ENCODE measurements around the gene LRRK1.

DNA sequence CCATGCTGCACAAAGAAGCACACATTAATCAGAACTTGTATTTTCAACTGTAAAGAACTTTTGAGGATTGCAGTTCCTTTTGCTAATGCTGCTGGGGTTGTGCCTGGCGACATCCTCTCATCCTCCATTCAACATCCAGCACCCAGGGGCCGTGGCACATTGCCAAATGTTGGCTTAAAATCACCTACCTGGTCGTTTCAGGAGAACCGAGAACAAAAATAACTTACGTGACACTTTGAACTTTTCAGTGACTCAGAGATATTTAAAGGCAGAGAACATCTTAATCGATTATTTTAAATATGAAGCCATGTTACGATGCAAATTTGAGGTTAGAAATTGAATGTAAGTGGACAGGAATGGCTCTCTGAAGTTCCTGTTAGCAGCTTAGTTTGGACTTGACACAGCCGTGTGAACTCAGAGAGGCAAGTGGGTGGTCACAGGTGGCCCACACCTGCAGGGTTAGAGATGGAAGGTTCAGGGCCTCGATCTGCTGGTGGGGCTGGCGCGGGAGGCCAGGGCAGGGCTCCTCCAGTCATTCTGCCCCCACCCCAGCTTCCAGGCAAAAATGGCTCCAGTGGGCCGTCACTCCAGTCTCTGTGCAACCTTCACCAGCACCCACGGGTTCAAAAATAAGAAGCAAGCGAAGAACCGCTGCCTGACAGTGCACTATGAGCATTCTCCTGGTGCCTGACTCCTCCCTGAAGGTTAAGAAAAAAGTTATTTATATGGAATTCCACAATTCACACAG lies 12.2 kb downstream of the LRRK1 start:
- TF ChIP-seq, protein P1, sequence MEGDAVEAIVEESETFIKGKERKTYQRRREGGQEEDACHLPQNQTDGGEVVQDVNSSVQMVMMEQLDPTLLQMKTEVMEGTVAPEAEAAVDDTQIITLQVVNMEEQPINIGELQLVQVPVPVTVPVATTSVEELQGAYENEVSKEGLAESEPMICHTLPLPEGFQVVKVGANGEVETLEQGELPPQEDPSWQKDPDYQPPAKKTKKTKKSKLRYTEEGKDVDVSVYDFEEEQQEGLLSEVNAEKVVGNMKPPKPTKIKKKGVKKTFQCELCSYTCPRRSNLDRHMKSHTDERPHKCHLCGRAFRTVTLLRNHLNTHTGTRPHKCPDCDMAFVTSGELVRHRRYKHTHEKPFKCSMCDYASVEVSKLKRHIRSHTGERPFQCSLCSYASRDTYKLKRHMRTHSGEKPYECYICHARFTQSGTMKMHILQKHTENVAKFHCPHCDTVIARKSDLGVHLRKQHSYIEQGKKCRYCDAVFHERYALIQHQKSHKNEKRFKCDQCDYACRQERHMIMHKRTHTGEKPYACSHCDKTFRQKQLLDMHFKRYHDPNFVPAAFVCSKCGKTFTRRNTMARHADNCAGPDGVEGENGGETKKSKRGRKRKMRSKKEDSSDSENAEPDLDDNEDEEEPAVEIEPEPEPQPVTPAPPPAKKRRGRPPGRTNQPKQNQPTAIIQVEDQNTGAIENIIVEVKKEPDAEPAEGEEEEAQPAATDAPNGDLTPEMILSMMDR (IDR thresholded peaks at IDR 0.05) = no peak
- TF ChIP-seq POLR2AphosphoS5 (IDR thresholded peaks at IDR 0.05) (no peak), POLR2A (IDR thresholded peaks at IDR 0.05) (no peak)

All from prostate gland (tissue), 2 donors.